Daoy (cell line): ENCODE data around the gene GTF3C5. TPM values are rescaled to one million over a fixed set of nuclear protein-coding genes. Genes with fewer than 3 reads are reported as not detected.
"Not testable (repeated sequence)": the region's sequence is repeated elsewhere in the genome, so short reads cannot be mapped to it uniquely, and the experiment has no call there.

Experiments
- DNase-seq: peaks from one replicate; pipeline ENCODE4 v3.0.0-alpha.2; 2015; ENCODE audit warnings: low read depth
- total RNA-seq: library from RNA; depleted of rRNA; stranded (reverse); fragments of >200 nt; shearing (Covaris generic); gene quantifications from 2 replicates; pipeline ENCODE4 v1.2.3, GENCODE V29; 2014; rRNA removed

Gene GTF3C5
- 118 and 133 TPM in 2 replicates for total RNA-seq

GRCh38 chr9:133030317-133031129 is at the start of gene GTF3C5:
Gene GTF3C5, plus strand, starts transcription at chr9:133030997. Its CDS starts 15 bp downstream, at chr9:133031012.
- peak; percentile 98 for DNase-seq

- DNase-seq: no peak
Measured at GRCh38 chr9:132982458-132982857, 48.3 kb upstream of the GTF3C5 start.

- no peak for DNase-seq
Measured at GRCh38 chr9:132983491-132984201, 47.2 kb upstream of the GTF3C5 start.

GRCh38 chr9:132984202-132985070 is 46.4 kb upstream of the GTF3C5 start:
- DNase-seq: no peak

- DNase-seq: no peak
Measured at GRCh38 chr9:132985071-132985350, 45.8 kb upstream of the GTF3C5 start.

- no peak for DNase-seq
Measured at GRCh38 chr9:132985489-132985888, 45.3 kb upstream of the GTF3C5 start.

GRCh38 chr9:132986114-132986513 is 44.7 kb upstream of the GTF3C5 start:
- no peak for DNase-seq

GRCh38 chr9:132986640-132987620 is 43.9 kb upstream of the GTF3C5 start:
- DNase-seq: peak; percentile 60

- DNase-seq: no peak
Measured at GRCh38 chr9:132988244-132989013, 42.4 kb upstream of the GTF3C5 start.

- DNase-seq: no peak
Measured at GRCh38 chr9:132989014-132989310, 41.8 kb upstream of the GTF3C5 start.

- no peak for DNase-seq
Measured at GRCh38 chr9:132989414-132989996, 41.3 kb upstream of the GTF3C5 start.

- DNase-seq: not testable (repeated sequence)
Measured at GRCh38 chr9:132989998-132990557, 40.7 kb upstream of the GTF3C5 start.

- DNase-seq: no peak
Measured at GRCh38 chr9:132990781-132991180, 40.0 kb upstream of the GTF3C5 start.

GRCh38 chr9:132991351-132992300 is 39.2 kb upstream of the GTF3C5 start:
- DNase-seq: no peak

GRCh38 chr9:132993511-132993939 is 37.3 kb upstream of the GTF3C5 start:
- DNase-seq: no peak

- DNase-seq: peak; percentile 67
Measured at GRCh38 chr9:132994410-132995120, 36.2 kb upstream of the GTF3C5 start.

GRCh38 chr9:132995121-132995420 is 35.7 kb upstream of the GTF3C5 start:
- no peak for DNase-seq

GRCh38 chr9:132995879-132996278 is 34.9 kb upstream of the GTF3C5 start:
- no peak for DNase-seq
